ENCODE data around the gene CARMIL1.

Gene CARMIL1

GRCh38 chr6:25277386-25277785 is 1.8 kb upstream of the CARMIL1 start:
- no peak for DNase-seq (ENCODE audit: low read depth)
- Histone ChIP-seq H3K27me3 (replicated peaks; ENCODE audit: control insufficient read depth, insufficient read depth, low read length) (no peaks in the 10 kb centered on the region), H3K9ac (ENCODE audit: low read length) (no peak overlapping the region), H3K36me3 (ENCODE audit: control insufficient read depth, insufficient read depth, low read length, severe bottlenecking) (no peaks in the 10 kb centered on the region), H3K9me3 (ENCODE audit: control insufficient read depth, low read length) (no peaks in the 10 kb centered on the region), H3K4me1 (ENCODE audit: control insufficient read depth, insufficient read depth, low read length) (peaks cover 32% of the 10 kb centered on the region), H3K4me3 (ENCODE audit: low read length) (no peak overlapping the region)

GRCh38 chr6:25277857-25278256 is 1.3 kb upstream of the CARMIL1 start:
- H3K4me3 ChIP-seq (ENCODE audit: low read length): peak overlapping the region; percentile 92
- no peaks in the 10 kb centered on the region for H3K27me3 ChIP-seq (replicated peaks; ENCODE audit: control insufficient read depth, insufficient read depth, low read length)
- peak; percentile 66 for DNase-seq (ENCODE audit: low read depth)
- H3K9me3 ChIP-seq (ENCODE audit: control insufficient read depth, low read length): no peaks in the 10 kb centered on the region
- peaks cover 32% of the 10 kb centered on the region for H3K4me1 ChIP-seq (ENCODE audit: control insufficient read depth, insufficient read depth, low read length)
- H3K36me3 ChIP-seq (ENCODE audit: control insufficient read depth, insufficient read depth, low read length, severe bottlenecking): no peaks in the 10 kb centered on the region
- peak overlapping the region; percentile 86 for H3K9ac ChIP-seq (ENCODE audit: low read length)

DNA sequence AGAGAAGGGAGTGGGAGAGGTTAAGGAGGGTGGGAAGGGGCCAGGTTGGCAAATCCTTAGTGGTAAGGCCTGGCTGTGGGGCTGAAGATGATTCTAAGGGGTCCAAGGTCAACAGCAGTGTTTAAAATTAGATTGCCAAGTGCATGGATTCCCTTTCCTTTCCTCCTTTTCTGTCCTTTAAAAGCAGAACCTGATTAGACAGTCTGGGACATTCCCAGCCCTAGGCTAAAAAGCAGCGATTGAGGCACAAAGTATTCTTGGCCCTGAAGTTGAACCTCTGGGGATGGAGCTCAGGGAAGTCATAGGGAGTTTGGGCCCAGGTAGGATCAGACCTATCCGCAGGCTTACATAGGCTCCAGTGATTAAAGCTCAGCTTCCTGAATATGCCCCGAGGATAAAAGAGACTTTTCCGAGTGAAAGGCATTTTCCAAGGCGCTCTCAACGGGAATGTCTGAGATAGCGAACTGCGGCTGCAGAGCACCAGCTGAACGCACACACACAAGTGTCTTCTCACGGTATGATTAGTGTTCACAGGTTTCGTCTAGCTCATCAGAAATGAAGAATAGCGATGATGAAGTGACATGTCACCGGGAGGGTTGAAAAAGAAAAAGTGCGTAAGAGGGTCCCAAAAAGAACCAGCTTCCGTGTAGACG is 787 bp upstream of the CARMIL1 start:
- no peaks in the 10 kb centered on the region for H3K27me3 ChIP-seq (replicated peaks; ENCODE audit: control insufficient read depth, insufficient read depth, low read length)
- H3K9me3 ChIP-seq (ENCODE audit: control insufficient read depth, low read length): no peaks in the 10 kb centered on the region
- peak overlapping the region; percentile 86 for H3K9ac ChIP-seq (ENCODE audit: low read length)
- no peaks in the 10 kb centered on the region for H3K36me3 ChIP-seq (ENCODE audit: control insufficient read depth, insufficient read depth, low read length, severe bottlenecking)
- DNase-seq (ENCODE audit: low read depth): peak; percentile 34
- peak overlapping the region; percentile 92 for H3K4me3 ChIP-seq (ENCODE audit: low read length)
- peaks cover 32% of the 10 kb centered on the region for H3K4me1 ChIP-seq (ENCODE audit: control insufficient read depth, insufficient read depth, low read length)

DNA sequence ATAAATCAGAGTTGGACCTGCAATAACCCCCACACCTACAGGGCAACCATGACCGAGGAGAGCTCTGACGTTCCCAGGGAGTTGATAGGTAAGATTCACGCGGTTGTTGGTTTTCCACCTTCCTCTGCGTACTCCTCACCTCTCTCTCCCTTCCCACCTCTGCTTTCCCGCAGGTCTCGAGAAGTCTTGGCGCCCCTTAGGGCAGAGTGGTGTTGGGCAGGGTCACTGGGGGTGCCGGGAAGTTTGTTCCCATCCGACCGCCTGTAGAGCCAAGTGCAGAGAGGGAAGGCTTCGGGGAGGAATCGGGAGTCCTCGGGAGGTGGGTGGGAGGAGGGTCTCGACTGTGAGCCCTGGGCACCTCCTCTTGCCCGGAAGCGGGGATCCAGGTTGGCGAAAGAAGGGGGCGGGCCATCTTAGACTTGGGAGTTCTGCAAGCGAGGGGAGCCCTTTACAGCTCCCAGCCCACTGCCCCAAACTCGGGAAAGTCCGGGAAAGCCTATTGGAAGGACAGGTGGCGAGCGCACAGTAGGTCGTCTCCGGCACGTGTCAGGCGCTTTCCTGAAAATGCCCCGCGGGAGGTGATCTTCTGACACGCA is 672 bp downstream of the CARMIL1 start:
- H3K27me3 ChIP-seq (replicated peaks; ENCODE audit: control insufficient read depth, insufficient read depth, low read length): no peaks in the 10 kb centered on the region

DNA sequence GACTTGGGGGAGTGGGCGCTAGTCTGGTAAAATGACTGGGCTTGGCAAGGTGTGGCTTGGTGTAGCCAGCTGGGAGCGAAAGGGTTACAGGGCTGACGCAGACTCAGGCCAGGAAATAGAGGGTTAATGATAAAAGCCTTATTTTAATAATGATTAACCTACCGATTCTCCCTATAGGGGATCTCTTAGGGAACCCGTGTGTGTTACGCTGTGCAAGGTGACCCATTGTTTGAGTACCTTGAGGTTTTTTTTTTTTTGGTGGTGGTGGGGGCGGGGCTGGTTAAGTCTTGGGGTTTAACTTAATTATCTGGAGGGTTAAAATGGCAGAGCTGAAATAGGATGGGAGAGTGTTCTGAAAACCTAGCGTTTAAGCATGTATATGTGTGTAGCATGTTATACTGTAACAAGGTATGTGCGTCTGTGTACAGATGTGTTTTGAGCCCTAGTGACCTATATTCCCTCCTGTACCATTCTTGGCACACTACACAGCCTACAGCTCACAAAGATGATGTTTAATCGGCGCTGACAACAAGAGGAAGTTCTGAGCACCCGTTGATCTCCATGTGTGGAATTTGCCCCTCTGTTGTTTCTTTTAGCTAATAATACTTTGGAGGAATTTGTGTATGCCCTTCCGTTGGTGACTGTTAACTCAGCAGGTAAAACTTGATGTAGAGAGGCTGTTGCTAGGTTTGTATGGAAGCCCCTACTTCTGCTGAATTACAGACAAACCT is 1.3 kb downstream of the CARMIL1 start:
- Histone ChIP-seq H3K4me3 (ENCODE audit: low read length) (peak overlapping the region; percentile 92), H3K36me3 (ENCODE audit: control insufficient read depth, insufficient read depth, low read length, severe bottlenecking) (no peaks in the 10 kb centered on the region), H3K9me3 (ENCODE audit: control insufficient read depth, low read length) (no peaks in the 10 kb centered on the region), H3K27me3 (replicated peaks; ENCODE audit: control insufficient read depth, insufficient read depth, low read length) (no peaks in the 10 kb centered on the region), H3K4me1 (ENCODE audit: control insufficient read depth, insufficient read depth, low read length) (peaks cover 28% of the 10 kb centered on the region), H3K9ac (ENCODE audit: low read length) (peak overlapping the region; percentile 86)
- no peak for DNase-seq (ENCODE audit: low read depth)

More for the DNA sequence above, 672 bp downstream of the CARMIL1 start:
- peak overlapping the region; percentile 86 for H3K9ac ChIP-seq (ENCODE audit: low read length)
- no peaks in the 10 kb centered on the region for H3K9me3 ChIP-seq (ENCODE audit: control insufficient read depth, low read length)
- DNase-seq (ENCODE audit: low read depth): no peak
- peaks cover 32% of the 10 kb centered on the region for H3K4me1 ChIP-seq (ENCODE audit: control insufficient read depth, insufficient read depth, low read length)
- H3K4me3 ChIP-seq (ENCODE audit: low read length): peak overlapping the region; percentile 92
- H3K36me3 ChIP-seq (ENCODE audit: control insufficient read depth, insufficient read depth, low read length, severe bottlenecking): no peaks in the 10 kb centered on the region

DNA sequence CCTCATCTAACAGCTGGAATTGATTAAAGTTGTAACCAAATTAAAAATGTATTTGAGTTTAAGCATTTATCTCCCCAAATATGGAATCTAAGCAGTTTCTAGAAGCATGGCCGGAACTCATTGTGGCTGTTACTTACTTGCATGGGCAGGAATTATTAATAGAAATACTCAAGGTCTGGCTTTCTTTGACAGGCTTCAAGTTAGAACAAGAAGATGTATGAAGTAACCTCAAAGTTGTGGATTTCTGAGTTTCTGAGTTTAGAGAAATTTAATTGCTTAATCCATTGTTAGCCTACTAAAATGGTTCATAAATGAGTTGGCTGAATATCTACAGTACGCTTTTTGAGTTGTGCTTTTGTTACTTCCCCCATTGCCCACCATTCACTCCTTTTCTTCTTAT is 7.7 kb downstream of the CARMIL1 start:
- Histone ChIP-seq H3K4me3 (ENCODE audit: low read length) (no peak overlapping the region), H3K9ac (ENCODE audit: low read length) (no peak overlapping the region), H3K9me3 (ENCODE audit: control insufficient read depth, low read length) (no peaks in the 10 kb centered on the region), H3K4me1 (ENCODE audit: control insufficient read depth, insufficient read depth, low read length) (peaks cover 24% of the 10 kb centered on the region), H3K36me3 (ENCODE audit: control insufficient read depth, insufficient read depth, low read length, severe bottlenecking) (no peaks in the 10 kb centered on the region), H3K27me3 (replicated peaks; ENCODE audit: control insufficient read depth, insufficient read depth, low read length) (no peaks in the 10 kb centered on the region)
- no peak for DNase-seq (ENCODE audit: low read depth)

DNA sequence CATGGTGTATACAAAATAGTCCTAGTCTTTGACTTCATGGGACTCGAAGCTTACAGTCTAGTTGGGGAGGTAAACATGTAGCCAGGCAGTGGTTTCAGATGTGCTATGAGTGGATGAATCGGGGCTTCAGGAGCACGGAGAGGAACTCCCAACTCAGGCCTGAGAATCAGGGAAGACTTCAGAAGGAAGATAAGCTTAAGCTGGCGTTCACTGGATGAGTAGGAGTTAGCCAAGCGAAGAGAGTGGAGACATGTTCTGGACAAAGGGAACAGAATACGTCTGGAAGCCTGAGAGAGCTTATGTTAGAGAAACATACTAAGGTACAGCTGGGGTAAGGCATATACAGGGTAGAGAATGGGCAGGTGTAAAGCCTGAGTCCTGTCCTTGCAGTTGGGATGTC is 8.8 kb downstream of the CARMIL1 start:
- peaks cover 29% of the 10 kb centered on the region for H3K4me1 ChIP-seq (ENCODE audit: control insufficient read depth, insufficient read depth, low read length)
- H3K4me3 ChIP-seq (ENCODE audit: low read length): no peak overlapping the region
- H3K9me3 ChIP-seq (ENCODE audit: control insufficient read depth, low read length): no peaks in the 10 kb centered on the region
- no peak for DNase-seq (ENCODE audit: low read depth)
- no peak overlapping the region for H3K9ac ChIP-seq (ENCODE audit: low read length)
- H3K27me3 ChIP-seq (replicated peaks; ENCODE audit: control insufficient read depth, insufficient read depth, low read length): no peaks in the 10 kb centered on the region
- H3K36me3 ChIP-seq (ENCODE audit: control insufficient read depth, insufficient read depth, low read length, severe bottlenecking): no peaks in the 10 kb centered on the region

GRCh38 chr6:25288518-25288917 is 9.3 kb downstream of the CARMIL1 start:
- H3K36me3 ChIP-seq (ENCODE audit: control insufficient read depth, insufficient read depth, low read length, severe bottlenecking): no peaks in the 10 kb centered on the region
- H3K4me1 ChIP-seq (ENCODE audit: control insufficient read depth, insufficient read depth, low read length): peaks cover 29% of the 10 kb centered on the region
- no peak overlapping the region for H3K4me3 ChIP-seq (ENCODE audit: low read length)
- no peak overlapping the region for H3K9ac ChIP-seq (ENCODE audit: low read length)
- DNase-seq (ENCODE audit: low read depth): no peak
- no peaks in the 10 kb centered on the region for H3K27me3 ChIP-seq (replicated peaks; ENCODE audit: control insufficient read depth, insufficient read depth, low read length)
- no peaks in the 10 kb centered on the region for H3K9me3 ChIP-seq (ENCODE audit: control insufficient read depth, low read length)

DNA sequence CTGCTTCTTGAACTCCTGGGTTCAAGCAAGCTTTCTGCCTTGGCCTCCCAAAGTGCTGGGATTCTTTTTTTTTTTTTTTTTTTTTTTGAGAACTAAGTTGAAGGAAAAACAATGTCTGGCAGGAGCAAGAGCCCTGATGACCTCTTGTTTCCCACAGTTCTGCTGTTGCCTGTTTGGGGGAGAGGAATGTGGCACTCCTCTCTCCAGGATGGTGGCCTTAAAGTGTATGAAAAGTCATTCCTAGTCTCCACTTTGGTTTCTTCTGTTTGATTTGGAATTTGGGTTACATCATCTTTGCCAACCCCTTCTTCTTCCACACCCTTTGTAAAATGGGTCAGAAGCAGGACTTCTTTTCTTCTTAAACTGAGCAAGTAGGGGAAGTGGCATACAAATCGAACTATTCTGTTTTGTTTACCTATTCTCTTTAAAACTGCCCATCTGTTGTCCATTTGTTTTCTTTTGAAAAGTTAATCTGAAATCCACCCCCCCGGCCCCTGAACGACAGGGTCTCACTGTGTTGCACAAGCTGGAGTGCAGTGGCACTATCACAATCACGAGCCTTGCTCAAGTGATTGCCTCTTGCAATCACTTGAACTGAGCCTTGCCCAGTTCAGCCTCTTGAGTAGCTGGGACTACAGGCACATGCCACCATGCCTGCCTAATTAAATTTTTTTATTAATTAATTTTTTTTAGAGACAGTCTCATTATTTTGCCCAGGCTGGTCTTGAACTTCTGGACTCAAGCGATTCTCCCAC is 11.3 kb downstream of the CARMIL1 start:
- H3K36me3 ChIP-seq (ENCODE audit: control insufficient read depth, insufficient read depth, low read length, severe bottlenecking): no peaks in the 10 kb centered on the region
- DNase-seq (ENCODE audit: low read depth): no peak
- peak overlapping the region; percentile 33 for H3K9ac ChIP-seq (ENCODE audit: low read length)
- H3K4me1 ChIP-seq (ENCODE audit: control insufficient read depth, insufficient read depth, low read length): peaks cover 32% of the 10 kb centered on the region
- no peak overlapping the region for H3K4me3 ChIP-seq (ENCODE audit: low read length)
- H3K9me3 ChIP-seq (ENCODE audit: control insufficient read depth, low read length): no peaks in the 10 kb centered on the region
- no peaks in the 10 kb centered on the region for H3K27me3 ChIP-seq (replicated peaks; ENCODE audit: control insufficient read depth, insufficient read depth, low read length)

DNA sequence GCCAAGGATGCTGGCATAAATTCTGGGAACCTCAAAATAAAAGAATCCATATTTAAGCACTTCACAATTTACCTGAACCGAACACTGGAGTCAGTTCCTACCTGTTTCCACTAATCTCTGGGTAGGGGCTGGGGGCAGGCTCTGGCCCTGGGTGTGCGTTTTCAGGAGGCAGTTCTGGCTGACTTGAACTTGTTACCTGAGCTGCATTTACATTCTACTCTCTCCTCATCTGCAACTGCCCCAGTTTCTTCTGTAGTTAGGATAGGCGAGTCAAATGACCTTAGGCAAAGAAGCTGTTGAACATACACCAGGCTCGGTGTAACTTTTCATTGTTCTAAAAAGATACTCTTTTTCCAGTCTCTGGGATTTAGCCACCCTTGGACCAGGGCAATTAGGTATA is 13.2 kb downstream of the CARMIL1 start:
- H3K9me3 ChIP-seq (ENCODE audit: control insufficient read depth, low read length): no peaks in the 10 kb centered on the region
- H3K9ac ChIP-seq (ENCODE audit: low read length): no peak overlapping the region
- H3K27me3 ChIP-seq (replicated peaks; ENCODE audit: control insufficient read depth, insufficient read depth, low read length): no peaks in the 10 kb centered on the region
- no peak overlapping the region for H3K4me3 ChIP-seq (ENCODE audit: low read length)
- no peak for DNase-seq (ENCODE audit: low read depth)
- no peaks in the 10 kb centered on the region for H3K36me3 ChIP-seq (ENCODE audit: control insufficient read depth, insufficient read depth, low read length, severe bottlenecking)
- H3K4me1 ChIP-seq (ENCODE audit: control insufficient read depth, insufficient read depth, low read length): peaks cover 51% of the 10 kb centered on the region

DNA sequence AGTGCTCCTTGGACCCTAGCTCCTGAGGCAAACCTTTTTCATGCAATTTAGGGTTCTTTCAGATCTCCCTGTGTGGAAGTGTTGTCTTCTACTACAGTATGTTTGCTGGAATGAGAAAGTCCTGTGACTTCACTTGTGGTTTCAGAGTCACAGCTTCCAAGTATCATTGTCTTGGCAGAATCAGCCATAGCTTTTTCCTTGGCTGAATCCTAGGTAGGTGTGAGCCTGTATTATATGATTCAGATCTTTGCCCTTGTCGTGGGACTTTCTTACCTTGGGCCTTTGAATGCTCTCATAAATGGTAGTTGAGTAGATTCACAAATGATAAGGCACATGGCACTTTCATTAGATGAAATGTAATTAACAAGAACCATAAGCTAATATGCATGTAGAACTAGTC is 16.5 kb downstream of the CARMIL1 start:
- no peak overlapping the region for H3K4me3 ChIP-seq (ENCODE audit: low read length)
- H3K36me3 ChIP-seq (ENCODE audit: control insufficient read depth, insufficient read depth, low read length, severe bottlenecking): no peaks in the 10 kb centered on the region
- H3K9ac ChIP-seq (ENCODE audit: low read length): no peak overlapping the region
- peak; percentile 7 for DNase-seq (ENCODE audit: low read depth)
- peaks cover 54% of the 10 kb centered on the region for H3K4me1 ChIP-seq (ENCODE audit: control insufficient read depth, insufficient read depth, low read length)
- H3K27me3 ChIP-seq (replicated peaks; ENCODE audit: control insufficient read depth, insufficient read depth, low read length): no peaks in the 10 kb centered on the region
- no peaks in the 10 kb centered on the region for H3K9me3 ChIP-seq (ENCODE audit: control insufficient read depth, low read length)

Measured in adipocyte (in vitro differentiated cells).